HepG2 (cell line): ENCODE measurements around the gene RNASE13. TPM values are rescaled to one million over a fixed set of nuclear protein-coding genes. Genes with fewer than 3 reads are reported as not detected.
A peak's percentile ranks its signal among the peaks of the same experiment; 100 is the strongest.

Source experiments
- ATAD3A ChIP-seq: sonication (generic); formaldehyde crosslinking; IDR thresholded peaks from 2 replicates; pipeline ENCODE4 v1.4.0; 2020; ENCODE audit warnings: missing genetic modification reagents
- CBX1 ChIP-seq: IDR thresholded peaks from one replicate; pipeline ENCODE4 v1.6.1; 2016; ENCODE audit warnings: antibody characterized with exemption, low read depth
- CEBPB ChIP-seq: IDR thresholded peaks from 2 replicates; pipeline ENCODE4 v1.6.1; 2011; ENCODE audit warnings: low read depth, low read length, improper control_type of control experiment, borderline replicate concordance
- ETV5 ChIP-seq: IDR thresholded peaks from 2 replicates; pipeline ENCODE4 v1.6.1; 2018; ENCODE audit warnings: missing biosample characterization, missing genetic modification reagents, inconsistent platforms, borderline replicate concordance
- EZH2 ChIP-seq: conservative IDR thresholded peaks from 2 replicates; pipeline ENCODE4 v1.6.1; 2012; ENCODE audit warnings: mild to moderate bottlenecking, low read depth, low read length, moderate library complexity
- HNF4A ChIP-seq: sonication (generic); formaldehyde crosslinking; IDR thresholded peaks from 2 replicates; pipeline ENCODE4 v1.4.0; 2020; ENCODE audit warnings: missing genetic modification reagents
- POLR2G ChIP-seq: fragments of 200-400 bp; formaldehyde crosslinking; IDR thresholded peaks from 2 replicates; pipeline ENCODE4 v1.6.1; 2018; ENCODE audit warnings: mild to moderate bottlenecking, low read depth, low read length, moderate library complexity
- ZNF496 ChIP-seq: sonication (generic); formaldehyde crosslinking; IDR thresholded peaks from 2 replicates; pipeline ENCODE4 v1.8.1; 2023; ENCODE audit warnings: mild to moderate bottlenecking, moderate library complexity, missing genetic modification reagents; ENCODE audit not compliant: insufficient replicate concordance
- ZNF674 ChIP-seq: sonication (generic); formaldehyde crosslinking; IDR thresholded peaks from 2 replicates; pipeline ENCODE4 v1.5.0; 2020; ENCODE audit warnings: low read depth, mild to moderate bottlenecking, missing genetic modification reagents
- polyA plus RNA-seq, 8 experiments: library from polyadenylated mRNA; depleted of rRNA in 3 of 8; stranded (reverse) in 7 of 8; unstranded in 1 of 8; fragments of >200 nt; fragmentation: Illumina TruSeq in 4 of 8; extraction: Trizol in 4 of 8; gene quantifications; 2 replicates each; pipeline versions ENCODE4 v1.2.1 to v1.2.3, GENCODE V29; 2011 to 2016; ENCODE audit warnings: low read depth in 4 of 8, missing spikeins in 1 of 8, mixed read lengths in 1 of 8; ENCODE audit not compliant: insufficient read depth in 1 of 8
- total RNA-seq, 5 experiments: library from RNA; depleted of rRNA; stranded (reverse); fragments of >200 nt; fragmentation: Illumina TruSeq; extraction: Trizol; gene quantifications; 2 replicates each; pipeline ENCODE4 v1.2.3, GENCODE V29; 2016; ENCODE audit warnings: low read depth in 1 of 5
- TF ChIP-seq, protein P1 (sequence below): sonication (generic); formaldehyde crosslinking; IDR thresholded peaks from 2 replicates; pipeline ENCODE4 v1.4.0; 2020; ENCODE audit warnings: missing genetic modification reagents, borderline replicate concordance
- TF ChIP-seq, protein P2 (sequence below): sonication (generic); formaldehyde crosslinking; IDR thresholded peaks from 2 replicates; pipeline ENCODE4 v1.5.0; 2020; ENCODE audit warnings: mild to moderate bottlenecking, missing genetic modification reagents, borderline replicate concordance
- TF ChIP-seq, protein P3 (sequence below): sonication (generic); formaldehyde crosslinking; IDR thresholded peaks from 2 replicates; pipeline ENCODE4 v1.4.0; 2020; ENCODE audit warnings: missing genetic modification reagents
- TF ChIP-seq, protein P4 (sequence below): sonication (generic); formaldehyde crosslinking; IDR thresholded peaks from 2 replicates; pipeline ENCODE4 v1.5.1; 2020; ENCODE audit warnings: missing genetic modification reagents, mild to moderate bottlenecking, borderline replicate concordance
- TF ChIP-seq, protein P5 (sequence below): IDR thresholded peaks from 2 replicates; pipeline ENCODE4 v1.6.1; 2016; ENCODE audit warnings: low read depth

Gene RNASE13
- total and polyA plus RNA-seq, 2 of the 13 experiments (the other 11 are each of a cell fraction or from before 2014, with no cell fraction given) = 1.0 TPM; not detected in 1

DNA sequence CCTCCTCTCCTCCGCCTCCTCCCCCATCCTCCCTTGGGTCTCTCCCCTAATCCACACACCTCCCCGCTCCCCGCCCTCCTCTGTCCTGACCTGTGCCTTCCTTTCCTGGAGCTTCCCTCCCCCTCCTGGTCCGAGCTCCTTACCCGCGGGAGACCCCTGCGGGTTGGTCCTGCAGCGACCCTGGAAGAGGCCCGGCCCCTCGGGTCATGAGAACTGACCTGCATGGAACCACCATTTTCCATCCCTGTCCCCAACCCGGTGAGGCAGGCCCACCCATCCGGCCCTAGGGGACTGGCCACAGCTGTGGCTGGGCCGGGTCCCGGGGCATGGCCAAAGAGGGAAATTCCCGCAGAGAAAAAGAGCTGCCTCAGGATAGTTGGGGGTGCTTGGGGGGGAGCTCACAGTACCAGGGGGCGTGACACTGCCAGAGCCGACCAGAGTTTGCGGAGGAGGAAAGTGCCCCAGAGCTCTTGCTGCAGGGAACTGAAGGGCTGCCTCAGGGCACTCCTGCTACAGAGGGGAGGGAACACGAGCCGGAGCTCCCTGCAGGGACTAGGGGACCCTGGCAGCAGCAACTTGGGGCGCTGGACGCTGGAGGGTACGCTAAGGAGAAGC, 36.1 kb upstream of the RNASE13 start (continued):
- TF ChIP-seq, protein P1, sequence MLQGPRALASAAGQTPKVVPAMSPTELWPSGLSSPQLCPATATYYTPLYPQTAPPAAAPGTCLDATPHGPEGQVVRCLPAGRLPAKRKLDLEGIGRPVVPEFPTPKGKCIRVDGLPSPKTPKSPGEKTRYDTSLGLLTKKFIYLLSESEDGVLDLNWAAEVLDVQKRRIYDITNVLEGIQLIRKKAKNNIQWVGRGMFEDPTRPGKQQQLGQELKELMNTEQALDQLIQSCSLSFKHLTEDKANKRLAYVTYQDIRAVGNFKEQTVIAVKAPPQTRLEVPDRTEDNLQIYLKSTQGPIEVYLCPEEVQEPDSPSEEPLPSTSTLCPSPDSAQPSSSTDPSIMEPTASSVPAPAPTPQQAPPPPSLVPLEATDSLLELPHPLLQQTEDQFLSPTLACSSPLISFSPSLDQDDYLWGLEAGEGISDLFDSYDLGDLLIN (CRISPR knock-in tag) = 0 out of 2 replicates have a peak, but pooled peaks have one; percentile 14
- TF ChIP-seq ATAD3A (CRISPR knock-in tag) (no peak), EZH2 (no peak; the same call in 1 of the 2 replicates), CBX1 (no peak), POLR2G (peak; percentile 48; the same call in 1 of the 2 replicates), CEBPB (no peak), ZNF496 (CRISPR knock-in tag) (no peak), ZNF674 (no peak), HNF4A (CRISPR knock-in tag) (0 out of 2 replicates have a peak, but pooled peaks have one; percentile 26), ETV5 (CRISPR knock-in tag) (no peak)
- TF ChIP-seq, protein P2, sequence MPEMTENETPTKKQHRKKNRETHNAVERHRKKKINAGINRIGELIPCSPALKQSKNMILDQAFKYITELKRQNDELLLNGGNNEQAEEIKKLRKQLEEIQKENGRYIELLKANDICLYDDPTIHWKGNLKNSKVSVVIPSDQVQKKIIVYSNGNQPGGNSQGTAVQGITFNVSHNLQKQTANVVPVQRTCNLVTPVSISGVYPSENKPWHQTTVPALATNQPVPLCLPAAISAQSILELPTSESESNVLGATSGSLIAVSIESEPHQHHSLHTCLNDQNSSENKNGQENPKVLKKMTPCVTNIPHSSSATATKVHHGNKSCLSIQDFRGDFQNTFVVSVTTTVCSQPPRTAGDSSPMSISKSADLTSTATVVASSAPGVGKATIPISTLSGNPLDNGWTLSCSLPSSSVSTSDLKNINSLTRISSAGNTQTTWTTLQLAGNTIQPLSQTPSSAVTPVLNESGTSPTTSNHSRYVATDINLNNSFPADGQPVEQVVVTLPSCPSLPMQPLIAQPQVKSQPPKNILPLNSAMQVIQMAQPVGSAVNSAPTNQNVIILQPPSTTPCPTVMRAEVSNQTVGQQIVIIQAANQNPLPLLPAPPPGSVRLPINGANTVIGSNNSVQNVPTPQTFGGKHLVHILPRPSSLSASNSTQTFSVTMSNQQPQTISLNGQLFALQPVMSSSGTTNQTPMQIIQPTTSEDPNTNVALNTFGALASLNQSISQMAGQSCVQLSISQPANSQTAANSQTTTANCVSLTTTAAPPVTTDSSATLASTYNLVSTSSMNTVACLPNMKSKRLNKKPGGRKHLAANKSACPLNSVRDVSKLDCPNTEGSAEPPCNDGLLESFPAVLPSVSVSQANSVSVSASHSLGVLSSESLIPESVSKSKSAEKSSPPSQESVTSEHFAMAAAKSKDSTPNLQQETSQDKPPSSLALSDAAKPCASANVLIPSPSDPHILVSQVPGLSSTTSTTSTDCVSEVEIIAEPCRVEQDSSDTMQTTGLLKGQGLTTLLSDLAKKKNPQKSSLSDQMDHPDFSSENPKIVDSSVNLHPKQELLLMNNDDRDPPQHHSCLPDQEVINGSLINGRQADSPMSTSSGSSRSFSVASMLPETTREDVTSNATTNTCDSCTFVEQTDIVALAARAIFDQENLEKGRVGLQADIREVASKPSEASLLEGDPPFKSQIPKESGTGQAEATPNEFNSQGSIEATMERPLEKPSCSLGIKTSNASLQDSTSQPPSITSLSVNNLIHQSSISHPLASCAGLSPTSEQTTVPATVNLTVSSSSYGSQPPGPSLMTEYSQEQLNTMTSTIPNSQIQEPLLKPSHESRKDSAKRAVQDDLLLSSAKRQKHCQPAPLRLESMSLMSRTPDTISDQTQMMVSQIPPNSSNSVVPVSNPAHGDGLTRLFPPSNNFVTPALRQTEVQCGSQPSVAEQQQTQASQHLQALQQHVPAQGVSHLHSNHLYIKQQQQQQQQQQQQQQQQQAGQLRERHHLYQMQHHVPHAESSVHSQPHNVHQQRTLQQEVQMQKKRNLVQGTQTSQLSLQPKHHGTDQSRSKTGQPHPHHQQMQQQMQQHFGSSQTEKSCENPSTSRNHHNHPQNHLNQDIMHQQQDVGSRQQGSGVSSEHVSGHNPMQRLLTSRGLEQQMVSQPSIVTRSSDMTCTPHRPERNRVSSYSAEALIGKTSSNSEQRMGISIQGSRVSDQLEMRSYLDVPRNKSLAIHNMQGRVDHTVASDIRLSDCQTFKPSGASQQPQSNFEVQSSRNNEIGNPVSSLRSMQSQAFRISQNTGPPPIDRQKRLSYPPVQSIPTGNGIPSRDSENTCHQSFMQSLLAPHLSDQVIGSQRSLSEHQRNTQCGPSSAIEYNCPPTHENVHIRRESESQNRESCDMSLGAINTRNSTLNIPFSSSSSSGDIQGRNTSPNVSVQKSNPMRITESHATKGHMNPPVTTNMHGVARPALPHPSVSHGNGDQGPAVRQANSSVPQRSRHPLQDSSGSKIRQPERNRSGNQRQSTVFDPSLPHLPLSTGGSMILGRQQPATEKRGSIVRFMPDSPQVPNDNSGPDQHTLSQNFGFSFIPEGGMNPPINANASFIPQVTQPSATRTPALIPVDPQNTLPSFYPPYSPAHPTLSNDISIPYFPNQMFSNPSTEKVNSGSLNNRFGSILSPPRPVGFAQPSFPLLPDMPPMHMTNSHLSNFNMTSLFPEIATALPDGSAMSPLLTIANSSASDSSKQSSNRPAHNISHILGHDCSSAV (CRISPR knock-in tag) = no peak
- TF ChIP-seq, protein P3, sequence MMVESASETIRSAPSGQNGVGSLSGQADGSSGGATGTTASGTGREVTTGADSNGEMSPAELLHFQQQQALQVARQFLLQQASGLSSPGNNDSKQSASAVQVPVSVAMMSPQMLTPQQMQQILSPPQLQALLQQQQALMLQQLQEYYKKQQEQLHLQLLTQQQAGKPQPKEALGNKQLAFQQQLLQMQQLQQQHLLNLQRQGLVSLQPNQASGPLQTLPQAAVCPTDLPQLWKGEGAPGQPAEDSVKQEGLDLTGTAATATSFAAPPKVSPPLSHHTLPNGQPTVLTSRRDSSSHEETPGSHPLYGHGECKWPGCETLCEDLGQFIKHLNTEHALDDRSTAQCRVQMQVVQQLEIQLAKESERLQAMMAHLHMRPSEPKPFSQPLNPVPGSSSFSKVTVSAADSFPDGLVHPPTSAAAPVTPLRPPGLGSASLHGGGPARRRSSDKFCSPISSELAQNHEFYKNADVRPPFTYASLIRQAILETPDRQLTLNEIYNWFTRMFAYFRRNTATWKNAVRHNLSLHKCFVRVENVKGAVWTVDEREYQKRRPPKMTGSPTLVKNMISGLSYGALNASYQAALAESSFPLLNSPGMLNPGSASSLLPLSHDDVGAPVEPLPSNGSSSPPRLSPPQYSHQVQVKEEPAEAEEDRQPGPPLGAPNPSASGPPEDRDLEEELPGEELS (CRISPR knock-in tag) = no peak; the same call in 1 of the 2 replicates
- TF ChIP-seq, protein P4, sequence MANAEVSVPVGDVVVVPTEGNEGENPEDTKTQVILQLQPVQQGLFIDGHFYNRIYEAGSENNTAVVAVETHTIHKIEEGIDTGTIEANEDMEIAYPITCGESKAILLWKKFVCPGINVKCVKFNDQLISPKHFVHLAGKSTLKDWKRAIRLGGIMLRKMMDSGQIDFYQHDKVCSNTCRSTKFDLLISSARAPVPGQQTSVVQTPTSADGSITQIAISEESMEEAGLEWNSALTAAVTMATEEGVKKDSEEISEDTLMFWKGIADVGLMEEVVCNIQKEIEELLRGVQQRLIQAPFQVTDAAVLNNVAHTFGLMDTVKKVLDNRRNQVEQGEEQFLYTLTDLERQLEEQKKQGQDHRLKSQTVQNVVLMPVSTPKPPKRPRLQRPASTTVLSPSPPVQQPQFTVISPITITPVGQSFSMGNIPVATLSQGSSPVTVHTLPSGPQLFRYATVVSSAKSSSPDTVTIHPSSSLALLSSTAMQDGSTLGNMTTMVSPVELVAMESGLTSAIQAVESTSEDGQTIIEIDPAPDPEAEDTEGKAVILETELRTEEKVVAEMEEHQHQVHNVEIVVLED (CRISPR knock-in tag) = no peak
- TF ChIP-seq, protein P5, sequence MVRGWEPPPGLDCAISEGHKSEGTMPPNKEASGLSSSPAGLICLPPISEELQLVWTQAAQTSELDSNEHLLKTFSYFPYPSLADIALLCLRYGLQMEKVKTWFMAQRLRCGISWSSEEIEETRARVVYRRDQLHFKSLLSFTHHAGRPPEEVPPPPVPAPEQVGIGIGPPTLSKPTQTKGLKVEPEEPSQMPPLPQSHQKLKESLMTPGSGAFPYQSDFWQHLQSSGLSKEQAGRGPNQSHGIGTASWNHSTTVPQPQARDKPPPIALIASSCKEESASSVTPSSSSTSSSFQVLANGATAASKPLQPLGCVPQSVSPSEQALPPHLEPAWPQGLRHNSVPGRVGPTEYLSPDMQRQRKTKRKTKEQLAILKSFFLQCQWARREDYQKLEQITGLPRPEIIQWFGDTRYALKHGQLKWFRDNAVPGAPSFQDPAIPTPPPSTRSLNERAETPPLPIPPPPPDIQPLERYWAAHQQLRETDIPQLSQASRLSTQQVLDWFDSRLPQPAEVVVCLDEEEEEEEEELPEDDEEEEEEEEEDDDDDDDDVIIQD (CRISPR knock-in tag) = no peak
